Keratinocyte (primary cell): Measurements from ENCODE around the gene CARD9. TPM values are rescaled to one million over a fixed set of nuclear protein-coding genes. Genes with fewer than 3 reads are reported as not detected.

ENCODE experiments used
- DNase-seq: peaks from one replicate; pipeline ENCODE4 v3.0.0-alpha.2; 2011; ENCODE audit warnings: low read depth, missing footprints, low spot score
- FAIRE-seq: peaks from 2 replicates; lab custom pipeline; 2011; peaks lifted over from hg19 to GRCh38; lab: Jason Lieb, UNC
- H2AFZ ChIP-seq: 2 replicates; pipeline ENCODE4 v1.6.0; 2012; ENCODE audit warnings: low read length, control low read depth, inconsistent platforms; ENCODE audit not compliant: control insufficient read depth
- H3K27ac ChIP-seq: 2 replicates; pipeline ENCODE4 v1.5.1; 2011; ENCODE audit warnings: low read length; ENCODE audit not compliant: control insufficient read depth, insufficient read depth
- H3K27me3 ChIP-seq: 3 replicates; pipeline ENCODE4 v1.6.0; 2011; ENCODE audit warnings: low read length; ENCODE audit not compliant: control insufficient read depth, insufficient read depth; ENCODE audit errors: extremely low read depth
- H3K36me3 ChIP-seq, 2 experiments: 2 replicates in 1 of 2; 3 replicates in 1 of 2; pipeline ENCODE4 v1.5.1; 2011; ENCODE audit warnings: low read length in 2 of 2, mild to moderate bottlenecking in 1 of 2; ENCODE audit not compliant: control insufficient read depth in 2 of 2, insufficient read depth in 2 of 2; ENCODE audit errors: extremely low read depth in 1 of 2
- H3K4me1 ChIP-seq: 3 replicates; pipeline ENCODE4 v1.5.1; 2011; ENCODE audit warnings: low read length; ENCODE audit not compliant: control insufficient read depth, insufficient read depth; ENCODE audit errors: extremely low read depth
- H3K4me2 ChIP-seq: 3 replicates; pipeline ENCODE4 v1.6.0; 2011; ENCODE audit warnings: low read depth, low read length; ENCODE audit not compliant: control insufficient read depth, insufficient read depth; ENCODE audit errors: extremely low read depth
- H3K4me3 ChIP-seq, 3 experiments: fragments of 200-600 bp in 1 of 3; sonication (generic) in 1 of 3; 2 replicates in 2 of 3; 3 replicates in 1 of 3; pipeline ENCODE4 v1.5.1; 2011 to 2016; ENCODE audit warnings: low read length in 3 of 3, mild to moderate bottlenecking in 3 of 3, control low read depth in 2 of 3, inconsistent platforms in 1 of 3, low read depth in 1 of 3, mixed read lengths in 1 of 3, mixed run types in 1 of 3, moderate library complexity in 1 of 3; ENCODE audit not compliant: control insufficient read depth in 2 of 3, insufficient read depth in 2 of 3; ENCODE audit errors: extremely low read depth in 1 of 3
- H3K79me2 ChIP-seq: 2 replicates; pipeline ENCODE4 v1.6.0; 2012; ENCODE audit warnings: low read length; ENCODE audit not compliant: control insufficient read depth, insufficient read depth
- H3K9ac ChIP-seq: 3 replicates; pipeline ENCODE4 v1.6.0; 2011; ENCODE audit warnings: low read length; ENCODE audit not compliant: control insufficient read depth, insufficient read depth; ENCODE audit errors: extremely low read depth
- H3K9me1 ChIP-seq: 3 replicates; pipeline ENCODE4 v1.6.0; 2011; ENCODE audit warnings: low read length; ENCODE audit not compliant: control insufficient read depth, insufficient read depth; ENCODE audit errors: extremely low read depth
- H3K9me3 ChIP-seq: 2 replicates; pipeline ENCODE4 v1.5.1; 2012; ENCODE audit warnings: low read depth, low read length; ENCODE audit not compliant: control insufficient read depth
- H4K20me1 ChIP-seq: 3 replicates; pipeline ENCODE4 v1.6.0; 2011; ENCODE audit warnings: low read length; ENCODE audit not compliant: control insufficient read depth, insufficient read depth; ENCODE audit errors: extremely low read depth
- EZH2 ChIP-seq: IDR thresholded peaks from one replicate; pipeline ENCODE4 v1.6.1; 2012; ENCODE audit warnings: inconsistent platforms, mild to moderate bottlenecking, low read length, moderate library complexity
- dilution Hi-C: fragments of 300-500 bp; cut with MboI; formaldehyde crosslinking; loops from one replicate; pipeline ENCODE4 v1.7.0; 2020; ENCODE audit warnings: low sequenced_read_pairs; ENCODE audit not compliant: extremely low pct_ligation_motif_present
- polyA plus RNA-seq, 5 experiments: library from polyadenylated mRNA; depleted of rRNA in 3 of 5; stranded (reverse) in 3 of 5; stranded (forward) in 1 of 5; unstranded in 1 of 5; fragments of >200 nt; gene quantifications; 1 replicate in 1 of 5; 2 replicates in 3 of 5; 3 replicates in 1 of 5; pipeline versions ENCODE4 v1.2.1 to v1.2.3, GENCODE V29; 2011 to 2012; ENCODE audit warnings: missing spikeins in 2 of 5, low read depth in 1 of 5, low replicate concordance in 1 of 5
- TF ChIP-seq, protein P1 (sequence below), 3 experiments: IDR thresholded peaks in 1 of 3; conservative IDR thresholded peaks in 1 of 3; optimal IDR thresholded peaks in 1 of 3; 2 replicates in 2 of 3; 3 replicates in 1 of 3; pipeline versions ENCODE3 to v1.5.1; 2011; ENCODE audit warnings: low read length in 3 of 3, mild to moderate bottlenecking in 3 of 3, moderate library complexity in 2 of 3, control low read depth in 1 of 3, inconsistent platforms in 1 of 3; ENCODE audit not compliant: insufficient read depth in 2 of 3; ENCODE audit errors: extremely low read depth in 1 of 3

CARD9 gene
- polyA plus RNA-seq, 1 donor (not counting 4 experiments of a cell fraction or from before 2014, with no cell fraction given) = 0.07 TPM

DNA sequence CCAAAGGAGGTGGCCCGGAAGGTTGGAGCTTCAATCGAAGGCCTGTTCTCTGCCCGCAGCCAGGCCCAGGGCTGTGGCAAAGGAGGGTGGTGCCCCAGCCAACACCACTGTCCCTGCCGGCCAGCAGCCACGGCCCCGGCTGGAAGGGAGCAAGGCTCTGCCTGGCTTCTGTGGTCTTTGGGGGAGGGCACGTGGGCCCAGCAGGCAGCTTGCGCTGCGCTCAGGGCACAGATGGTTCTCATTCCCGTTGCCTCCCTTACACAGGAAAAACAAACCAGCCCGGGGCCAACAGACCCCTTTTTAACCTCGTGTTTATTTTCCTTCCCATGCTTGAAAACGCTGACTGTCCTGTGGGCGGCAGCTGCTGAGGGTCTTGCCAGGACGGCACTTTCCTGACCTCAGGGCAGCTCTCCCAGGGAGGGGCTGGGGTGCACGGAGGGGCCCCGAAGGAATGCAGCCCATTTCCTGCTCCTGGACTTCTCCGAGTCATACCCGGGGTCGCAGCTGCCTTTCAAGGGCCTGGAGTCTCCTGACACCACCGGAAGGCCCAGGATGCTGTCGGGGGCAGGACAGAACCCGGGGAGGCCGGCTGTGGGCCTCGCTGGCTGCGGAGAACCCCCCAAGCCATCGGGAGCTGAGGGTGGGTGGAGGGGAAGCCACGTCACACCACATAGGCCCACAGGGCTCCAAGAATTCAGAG lies 47.3 kb downstream of the CARD9 start:
- H2AFZ ChIP-seq = no peak overlapping the region
- H3K9ac ChIP-seq = no peak overlapping the region

DNA sequence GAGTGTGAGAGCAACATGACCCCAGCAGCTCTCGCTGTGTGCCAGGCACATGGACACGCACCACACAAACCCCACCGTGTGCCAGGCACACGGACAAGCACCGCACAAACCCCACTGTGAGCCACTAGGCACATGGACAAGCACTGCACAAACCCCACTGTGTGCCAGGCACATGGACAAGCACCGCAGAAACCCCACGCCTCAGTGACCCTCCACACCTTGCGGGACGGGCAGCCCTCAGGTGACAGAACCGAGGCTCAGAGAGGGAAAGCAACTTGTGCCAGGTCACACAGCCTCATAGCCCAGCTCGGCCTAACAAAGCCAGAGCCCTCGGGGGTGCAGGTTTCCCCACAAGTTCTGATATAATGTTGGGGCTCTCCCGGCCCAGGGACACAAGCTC lies 48.1 kb downstream of the CARD9 start:
- dilution Hi-C loops = no loop called here
- H3K4me3 ChIP-seq = no peak overlapping the region
- H3K79me2 ChIP-seq = no peaks in the 10 kb centered on the region
- DNase-seq (no peak), FAIRE-seq (no peak)
- no peaks in the 10 kb centered on the region for H3K36me3 ChIP-seq
- no peaks in the 10 kb centered on the region for H4K20me1 ChIP-seq
- H3K4me2 ChIP-seq = no peak overlapping the region
- TF ChIP-seq EZH2 = no peak
- TF ChIP-seq, protein P1, sequence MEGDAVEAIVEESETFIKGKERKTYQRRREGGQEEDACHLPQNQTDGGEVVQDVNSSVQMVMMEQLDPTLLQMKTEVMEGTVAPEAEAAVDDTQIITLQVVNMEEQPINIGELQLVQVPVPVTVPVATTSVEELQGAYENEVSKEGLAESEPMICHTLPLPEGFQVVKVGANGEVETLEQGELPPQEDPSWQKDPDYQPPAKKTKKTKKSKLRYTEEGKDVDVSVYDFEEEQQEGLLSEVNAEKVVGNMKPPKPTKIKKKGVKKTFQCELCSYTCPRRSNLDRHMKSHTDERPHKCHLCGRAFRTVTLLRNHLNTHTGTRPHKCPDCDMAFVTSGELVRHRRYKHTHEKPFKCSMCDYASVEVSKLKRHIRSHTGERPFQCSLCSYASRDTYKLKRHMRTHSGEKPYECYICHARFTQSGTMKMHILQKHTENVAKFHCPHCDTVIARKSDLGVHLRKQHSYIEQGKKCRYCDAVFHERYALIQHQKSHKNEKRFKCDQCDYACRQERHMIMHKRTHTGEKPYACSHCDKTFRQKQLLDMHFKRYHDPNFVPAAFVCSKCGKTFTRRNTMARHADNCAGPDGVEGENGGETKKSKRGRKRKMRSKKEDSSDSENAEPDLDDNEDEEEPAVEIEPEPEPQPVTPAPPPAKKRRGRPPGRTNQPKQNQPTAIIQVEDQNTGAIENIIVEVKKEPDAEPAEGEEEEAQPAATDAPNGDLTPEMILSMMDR (optimal IDR thresholded peaks at IDR 0.05 in 1 of 3, IDR thresholded peaks at IDR 0.05 in 1 of 3, conservative IDR thresholded peaks at IDR 0.05 in 1 of 3; ENCODE audit: extremely low read depth in 1 of 3, insufficient read depth in 2 of 3, low read length in 3 of 3) = no peak
- no peak overlapping the region for H3K27ac ChIP-seq
- H2AFZ ChIP-seq = no peak overlapping the region
- H3K9me1 ChIP-seq = no peaks in the 10 kb centered on the region
- peaks cover 20% of the 10 kb centered on the region for H3K4me1 ChIP-seq
- H3K9me3 ChIP-seq = peaks cover 2% of the 10 kb centered on the region
- H3K9ac ChIP-seq = no peak overlapping the region
- H3K27me3 ChIP-seq = peaks cover 26% of the 10 kb centered on the region

More for the DNA sequence above, 47.3 kb downstream of the CARD9 start:
- TF ChIP-seq, protein P1 (optimal IDR thresholded peaks at IDR 0.05 in 1 of 3, IDR thresholded peaks at IDR 0.05 in 1 of 3, conservative IDR thresholded peaks at IDR 0.05 in 1 of 3; ENCODE audit: extremely low read depth in 1 of 3, insufficient read depth in 2 of 3, low read length in 3 of 3) = no peak
- TF ChIP-seq EZH2 = no peak
- no peak overlapping the region for H3K27ac ChIP-seq
- peaks cover 20% of the 10 kb centered on the region for H3K4me1 ChIP-seq
- no peak overlapping the region for H3K4me3 ChIP-seq
- H3K27me3 ChIP-seq = peaks cover 26% of the 10 kb centered on the region
- H3K9me1 ChIP-seq = no peaks in the 10 kb centered on the region
- H3K79me2 ChIP-seq = no peaks in the 10 kb centered on the region
- dilution Hi-C loops = no loop called here
- FAIRE-seq = no peak
- no peaks in the 10 kb centered on the region for H4K20me1 ChIP-seq
- H3K36me3 ChIP-seq = no peaks in the 10 kb centered on the region
- no peak for DNase-seq
- peaks cover 2% of the 10 kb centered on the region for H3K9me3 ChIP-seq
- no peak overlapping the region for H3K4me2 ChIP-seq
